Measurements from ENCODE around the gene IQSEC3.

Gene IQSEC3

DNA sequence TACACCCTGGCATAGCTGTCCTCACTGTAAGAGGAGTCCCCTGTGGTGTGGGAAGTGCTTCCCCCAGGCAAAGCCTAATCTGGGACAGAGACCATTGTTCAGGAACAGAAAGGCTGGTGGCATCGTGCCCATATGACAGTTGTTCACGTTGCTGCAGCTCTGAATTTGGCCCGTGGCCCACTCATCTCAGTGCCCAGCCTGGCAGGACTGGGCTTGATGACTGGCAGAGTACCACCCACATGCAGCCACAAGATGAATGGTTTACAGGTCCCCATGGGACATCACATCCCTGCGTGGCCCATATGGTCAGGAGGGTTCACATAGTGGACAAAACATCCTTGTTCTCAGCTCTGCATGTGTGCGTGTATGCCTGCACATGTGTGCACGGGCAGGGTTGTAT, 17.5 kb downstream of the IQSEC3 start:
- DNase-seq: no peak

DNA sequence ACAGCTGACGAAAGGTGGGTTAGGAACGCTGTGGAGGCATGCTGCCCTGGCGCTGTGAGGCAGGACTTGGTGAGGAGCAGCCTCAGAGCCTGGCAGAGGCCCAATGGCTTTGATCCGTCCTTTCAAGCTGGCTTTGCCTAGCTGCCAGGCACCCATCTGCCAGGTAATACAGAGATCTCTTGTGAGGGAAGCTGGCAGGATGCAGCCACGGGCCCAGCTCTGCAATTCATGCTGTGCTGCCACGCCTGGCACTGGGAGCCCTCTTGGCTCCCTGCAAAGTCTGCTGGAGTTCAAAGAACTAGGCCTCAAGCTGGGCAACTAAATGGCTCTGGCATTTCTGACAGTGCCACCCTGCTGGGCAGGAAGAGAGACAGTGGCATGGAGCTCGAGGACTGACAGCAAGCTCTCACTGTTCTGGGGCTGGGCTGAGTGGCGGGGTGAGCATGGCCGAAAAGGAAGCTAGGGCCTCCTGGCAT, 18.7 kb downstream of the IQSEC3 start:
- no peak for DNase-seq

DNA sequence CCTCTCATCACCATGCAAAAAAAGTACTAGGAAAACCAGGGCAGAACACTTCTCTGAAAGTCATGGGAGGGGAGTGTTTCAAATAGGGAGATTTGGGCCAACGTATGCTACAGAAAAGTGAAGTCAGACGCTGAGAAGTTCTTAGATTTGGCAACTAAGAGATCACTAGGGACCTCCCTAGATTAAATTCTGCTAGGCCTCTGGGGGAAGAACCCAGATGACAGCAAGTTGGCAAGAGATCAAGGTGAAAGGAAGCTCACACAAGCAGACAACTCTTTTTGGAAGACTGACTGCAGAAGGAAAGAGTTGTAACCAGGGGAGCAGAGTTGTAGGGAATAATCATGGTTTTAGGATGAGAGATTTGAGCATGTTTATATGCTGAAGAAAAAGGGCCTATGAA, 20.7 kb downstream of the IQSEC3 start:
- no peak for DNase-seq

DNA sequence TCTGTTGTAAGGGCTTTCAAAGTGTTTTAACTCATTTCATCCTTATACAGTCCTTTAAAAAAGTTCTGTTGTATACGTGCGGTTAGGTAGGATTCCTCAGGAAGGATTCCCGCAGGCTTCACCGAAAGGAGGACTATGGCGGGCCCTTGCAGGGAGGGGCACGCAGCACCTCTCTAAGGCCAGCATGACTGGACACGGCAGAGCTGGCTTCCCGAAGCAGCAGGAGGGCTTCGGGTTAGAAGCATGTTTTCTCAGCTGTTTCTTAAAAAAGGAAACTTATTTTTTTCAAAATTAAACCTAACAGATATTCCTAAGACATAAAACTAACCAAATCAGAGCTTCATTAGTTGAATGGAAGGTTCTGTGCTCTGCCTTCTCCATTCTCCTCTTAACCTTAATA, 21.3 kb downstream of the IQSEC3 start:
- DNase-seq: no peak

DNA sequence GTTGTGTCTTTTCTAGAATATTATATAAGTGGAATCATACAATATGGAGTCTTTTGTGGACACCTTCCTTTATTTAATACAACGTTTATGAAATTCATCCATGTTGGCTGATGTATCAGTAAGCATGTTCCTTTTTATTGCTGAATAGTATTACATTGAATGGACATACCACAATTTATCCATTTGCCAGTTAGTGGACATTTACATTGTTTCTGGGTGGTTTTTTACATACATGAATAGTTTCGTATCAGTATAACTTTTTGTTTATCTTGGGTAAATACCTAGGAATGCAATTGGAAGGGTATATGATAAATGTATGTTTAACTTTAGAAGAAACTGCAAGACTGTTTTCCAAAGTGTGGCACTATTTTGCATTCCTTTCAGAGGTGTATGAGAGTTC, 23.1 kb downstream of the IQSEC3 start:
- no peak for DNase-seq

DNA sequence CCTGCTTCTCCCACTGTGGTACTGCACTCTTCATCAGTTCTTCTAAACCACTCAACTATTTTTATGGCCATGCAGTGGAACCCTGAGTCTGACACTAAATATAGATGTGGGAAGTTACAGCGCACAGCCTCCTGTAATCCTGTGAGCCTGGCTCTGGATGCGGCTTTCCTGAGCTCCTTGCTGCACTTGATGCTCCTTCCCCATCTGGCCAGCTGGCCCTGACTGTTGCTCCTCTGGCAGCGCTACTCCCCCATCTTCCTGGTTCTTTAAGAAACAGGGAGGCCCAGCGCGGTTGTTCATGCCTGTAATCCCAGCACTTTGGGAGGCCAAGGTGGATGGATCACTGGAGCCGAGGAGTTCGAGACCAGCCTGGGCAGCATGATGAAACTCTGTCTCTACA, 24.6 kb downstream of the IQSEC3 start:
- DNase-seq: no peak

DNA sequence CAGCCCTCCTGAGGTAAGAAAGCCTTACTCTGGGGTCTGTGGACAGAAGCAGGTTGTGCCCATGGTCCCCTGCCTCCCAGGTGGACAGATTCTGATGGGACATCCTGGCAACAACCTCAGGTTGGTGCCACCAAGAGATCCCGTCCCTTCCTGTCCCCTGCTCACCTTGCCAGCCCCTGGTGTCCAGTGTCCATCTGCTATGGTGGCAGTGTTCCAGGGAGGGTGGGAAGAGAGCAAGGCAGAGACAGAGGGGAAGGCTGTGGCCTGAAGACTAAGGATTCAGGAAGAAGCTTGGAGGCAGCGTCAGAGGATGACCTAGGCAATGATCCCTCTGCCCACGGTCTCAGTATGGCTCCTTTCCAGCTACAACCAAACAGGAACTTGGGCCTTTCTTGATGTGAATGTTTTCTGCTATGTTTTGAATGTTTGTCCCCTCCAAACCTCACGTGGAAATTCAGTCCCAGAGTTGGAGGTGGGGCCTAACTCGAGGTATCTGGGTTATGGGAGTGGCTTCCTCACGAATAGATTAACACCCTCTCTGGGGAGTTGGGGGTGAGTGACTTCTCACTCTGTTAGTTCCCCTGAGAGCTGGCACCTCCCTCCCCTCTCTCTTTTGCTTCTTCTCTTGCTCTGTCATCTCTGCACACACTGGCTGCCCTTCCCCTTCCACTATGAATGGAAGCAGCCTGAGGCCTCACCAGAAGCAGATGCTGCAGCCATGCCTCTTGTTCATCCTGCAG, 26.9 kb downstream of the IQSEC3 start:
- DNase-seq: no peak

DNA sequence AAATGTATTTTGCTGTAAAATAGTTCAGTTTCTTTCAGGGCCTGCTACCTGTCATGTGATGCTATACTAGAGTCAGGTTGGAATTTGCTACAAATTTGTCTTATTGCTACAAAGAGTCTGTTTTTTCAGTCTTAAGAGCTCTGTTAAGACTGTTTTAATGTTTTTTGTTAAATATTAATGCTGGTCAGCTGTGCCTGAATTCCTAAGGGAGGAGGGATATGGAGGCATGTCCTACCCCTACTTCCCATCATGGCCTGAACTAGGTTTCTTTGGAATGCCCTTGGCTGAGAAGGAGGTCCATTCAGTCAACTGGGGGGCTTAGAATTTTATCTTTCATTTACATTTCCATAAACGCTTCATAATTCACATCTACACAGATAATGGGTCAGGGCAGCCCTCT, 30.0 kb downstream of the IQSEC3 start:
- no peak for DNase-seq

DNA sequence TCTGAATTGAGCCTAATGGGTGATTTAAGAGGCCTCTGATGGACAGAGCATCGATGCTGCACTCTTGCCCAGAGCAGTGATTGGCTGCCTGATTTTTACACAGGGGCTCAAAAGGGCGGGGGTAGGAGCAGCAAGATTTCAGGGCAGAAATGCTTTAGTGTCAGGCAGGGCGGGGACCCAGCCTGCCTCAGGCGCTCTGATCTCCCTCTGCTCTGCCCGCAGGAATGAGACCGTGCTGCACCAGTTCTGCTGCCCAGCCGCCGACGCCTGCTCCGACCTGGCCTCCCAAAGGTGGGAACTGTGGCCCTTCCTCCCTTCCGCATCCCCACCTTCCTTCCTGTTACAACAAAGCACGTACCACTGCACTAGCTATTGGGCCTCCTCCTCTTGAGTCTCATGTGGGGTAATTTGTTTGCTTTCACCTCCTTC, 32.4 kb downstream of the IQSEC3 start:
- no peak for DNase-seq

DNA sequence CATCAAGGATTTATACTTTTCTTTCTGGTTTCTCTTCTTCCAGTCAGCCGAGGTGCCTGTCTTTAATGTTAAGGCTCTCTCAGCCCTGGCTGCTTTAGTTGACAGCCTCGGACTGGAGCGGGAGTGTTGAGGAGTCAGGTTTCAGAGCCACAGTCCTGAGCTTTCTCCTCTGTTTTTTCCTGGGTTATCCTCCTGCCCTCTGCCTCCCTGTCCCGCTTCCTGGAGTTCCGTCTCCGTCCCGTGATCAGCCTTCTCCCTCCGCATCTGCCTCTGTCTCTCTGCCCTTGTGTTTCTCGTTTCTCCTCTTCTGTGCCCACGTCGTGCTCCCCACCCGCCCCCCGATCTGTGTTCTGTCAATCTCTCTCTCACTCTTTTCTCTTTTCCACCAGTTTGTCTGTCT, 33.0 kb downstream of the IQSEC3 start:
- DNase-seq: no peak

DNA sequence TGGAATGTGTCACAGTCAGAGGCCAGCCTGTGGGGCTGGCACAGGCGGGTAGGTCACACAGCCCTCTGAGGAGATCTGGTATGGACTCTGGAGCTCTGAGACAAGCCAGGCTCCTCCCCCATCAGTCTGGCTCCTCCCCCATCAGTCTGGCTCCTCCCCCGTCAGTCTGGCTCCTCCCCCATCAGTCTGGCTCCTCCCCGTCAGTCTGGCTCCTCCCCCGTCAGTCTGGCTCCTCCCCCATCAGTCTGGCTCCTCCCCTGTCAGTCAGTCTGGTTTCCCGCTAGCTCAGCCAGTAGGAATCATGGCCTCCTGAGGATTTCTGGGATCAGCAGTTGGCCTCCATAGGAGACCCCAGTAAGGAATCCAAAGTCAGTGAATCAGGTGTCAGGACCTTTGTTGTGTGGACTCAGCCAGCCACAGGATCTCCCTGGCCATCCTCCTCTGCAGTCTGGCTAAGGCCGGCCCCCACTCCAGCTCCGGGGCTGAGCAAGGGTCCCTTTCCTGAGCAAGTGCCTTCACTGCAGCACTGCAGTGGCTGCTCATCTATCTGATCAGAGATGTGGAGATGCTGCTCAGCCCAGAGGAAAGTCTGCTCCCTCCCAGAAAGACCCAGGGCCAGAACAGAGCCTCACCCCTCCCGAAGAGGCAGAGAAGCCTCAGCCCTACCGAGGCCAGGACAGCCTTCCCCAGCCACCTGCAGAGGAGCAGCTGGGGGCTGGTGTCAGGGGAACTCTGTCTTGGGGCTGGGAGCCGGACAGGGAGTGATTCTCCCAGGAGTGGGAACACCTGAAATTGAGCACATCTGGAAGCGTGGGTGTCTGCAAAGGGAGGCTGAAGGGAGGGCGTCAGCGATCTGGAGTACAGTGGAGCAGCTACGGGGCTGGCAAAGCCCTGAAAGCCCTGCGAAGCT, 35.7 kb downstream of the IQSEC3 start:
- DNase-seq: no peak

DNA sequence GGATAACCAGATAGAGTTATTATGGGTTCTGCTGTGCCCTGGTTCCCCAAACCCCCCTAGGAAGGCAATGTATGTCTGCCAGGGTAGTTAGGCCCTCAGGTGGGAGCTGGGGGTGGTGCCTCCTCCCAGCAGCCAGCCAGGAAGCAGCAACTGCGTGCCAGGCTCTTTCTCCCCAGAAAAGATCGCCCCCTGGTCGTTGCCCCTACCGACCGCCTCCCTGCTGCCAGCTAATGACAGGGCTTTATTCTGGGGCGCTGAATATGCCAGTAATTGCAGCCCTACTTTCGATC, 36.3 kb downstream of the IQSEC3 start:
- no peak for DNase-seq

DNA sequence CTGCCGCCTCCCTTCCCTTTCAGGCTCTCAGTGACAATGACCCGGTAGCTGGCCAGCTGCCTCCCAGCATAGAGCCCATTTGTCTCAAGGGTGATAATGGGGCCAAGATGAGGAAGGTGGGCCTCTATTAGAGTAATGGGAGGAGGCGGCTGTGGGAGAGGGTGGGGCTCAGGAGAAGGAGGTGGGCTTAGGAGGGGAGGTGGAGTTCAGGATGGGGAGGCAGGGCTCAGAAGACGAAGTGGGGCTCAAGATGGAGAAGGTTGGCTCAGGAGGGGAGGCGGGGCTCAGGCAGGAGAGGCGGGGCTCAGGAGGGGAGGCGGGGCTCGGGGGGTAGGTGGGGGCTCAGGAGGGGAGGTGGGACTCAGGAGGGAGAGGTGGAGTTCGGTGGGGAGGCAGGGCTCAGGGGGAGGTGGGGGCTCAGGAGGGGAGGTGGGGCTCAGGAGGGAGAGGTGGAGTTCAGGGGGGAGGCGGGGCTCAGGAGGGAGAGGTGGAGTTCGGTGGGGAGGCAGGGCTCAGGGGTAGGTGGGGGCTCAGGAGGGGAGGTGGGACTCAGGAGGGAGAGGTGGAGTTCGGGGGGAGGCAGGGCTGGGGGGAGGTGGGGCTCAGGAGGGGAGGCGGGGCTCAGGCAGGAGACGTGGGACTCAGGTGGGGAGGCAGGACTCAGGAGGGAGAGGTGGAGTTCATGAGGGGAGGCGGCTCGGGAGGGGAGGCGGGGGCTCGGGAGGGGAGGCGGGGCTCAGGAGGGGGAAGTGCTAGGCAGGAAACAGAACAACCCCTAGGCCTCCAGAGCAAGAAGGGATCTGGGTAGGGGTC, 36.8 kb downstream of the IQSEC3 start:
- DNase-seq: no peak

DNA sequence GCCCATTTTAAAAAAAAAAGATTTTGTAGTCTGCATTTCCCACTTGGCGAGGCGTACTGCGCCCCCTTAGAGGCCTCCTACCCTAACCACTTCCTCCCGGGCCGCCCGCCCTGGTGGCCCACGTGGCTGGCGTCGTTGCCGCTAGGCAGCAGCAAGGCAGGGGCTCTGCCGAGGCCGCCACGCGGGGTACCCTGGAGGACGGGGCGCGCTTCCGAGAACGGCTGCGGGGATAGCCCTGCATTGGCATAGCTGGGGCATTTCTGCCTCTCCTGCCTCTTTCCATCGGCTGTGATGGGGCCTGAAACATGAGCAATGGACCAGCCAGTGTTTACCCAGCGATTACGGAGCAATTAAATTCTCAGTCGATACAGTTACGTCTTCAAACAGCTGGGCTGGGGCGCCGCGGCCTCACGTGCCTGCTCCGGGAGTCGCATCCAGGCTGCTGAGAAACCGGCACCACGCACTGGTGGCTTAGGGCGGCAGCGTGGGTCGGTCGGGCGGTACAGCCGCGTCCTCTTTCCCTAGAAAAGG, 38.0 kb downstream of the IQSEC3 start:
- no peak for DNase-seq

DNA sequence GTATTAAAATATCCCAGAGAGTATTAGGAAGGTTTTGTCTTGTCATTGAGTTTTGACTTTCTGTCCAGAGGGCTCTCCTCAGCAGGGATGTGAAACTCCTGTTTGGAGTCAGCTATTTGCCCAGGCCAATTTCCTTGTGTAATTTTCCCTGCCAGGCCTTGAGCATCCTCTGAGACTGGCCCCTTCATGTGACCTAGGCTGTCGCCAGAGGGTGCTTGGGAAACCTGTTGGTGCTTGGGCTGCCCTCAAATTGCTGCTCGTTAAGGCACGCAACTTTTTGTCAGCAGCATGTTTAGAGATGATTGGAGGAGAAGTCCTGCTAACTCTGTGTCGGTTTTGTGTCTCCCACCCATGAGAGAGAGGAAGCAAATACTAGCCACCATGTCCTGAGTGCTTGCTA, 39.1 kb downstream of the IQSEC3 start:
- no peak for DNase-seq

DNA sequence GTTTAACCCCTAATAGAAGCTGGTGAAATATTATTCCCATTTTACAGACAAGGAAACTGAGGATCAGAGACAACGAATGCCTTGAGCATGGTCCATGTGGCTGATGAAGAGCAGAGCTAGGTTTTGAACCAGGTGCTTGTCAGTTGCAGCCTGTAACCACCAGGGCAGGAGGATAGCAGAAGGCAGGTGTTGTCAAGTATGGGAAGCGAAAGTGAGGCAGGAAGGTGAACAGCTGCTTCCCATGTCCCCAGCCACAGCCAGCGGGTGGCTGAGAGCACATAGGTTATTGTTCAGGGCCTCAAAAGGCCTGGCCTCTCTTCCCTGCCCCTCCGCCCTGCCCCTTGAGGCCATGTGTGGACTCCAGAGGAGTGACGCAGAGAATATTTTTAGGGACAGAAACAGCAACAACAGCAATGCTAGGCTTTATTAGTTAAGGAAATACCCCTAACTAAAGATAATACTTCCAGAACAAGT, 39.6 kb downstream of the IQSEC3 start:
- DNase-seq: no peak

DNA sequence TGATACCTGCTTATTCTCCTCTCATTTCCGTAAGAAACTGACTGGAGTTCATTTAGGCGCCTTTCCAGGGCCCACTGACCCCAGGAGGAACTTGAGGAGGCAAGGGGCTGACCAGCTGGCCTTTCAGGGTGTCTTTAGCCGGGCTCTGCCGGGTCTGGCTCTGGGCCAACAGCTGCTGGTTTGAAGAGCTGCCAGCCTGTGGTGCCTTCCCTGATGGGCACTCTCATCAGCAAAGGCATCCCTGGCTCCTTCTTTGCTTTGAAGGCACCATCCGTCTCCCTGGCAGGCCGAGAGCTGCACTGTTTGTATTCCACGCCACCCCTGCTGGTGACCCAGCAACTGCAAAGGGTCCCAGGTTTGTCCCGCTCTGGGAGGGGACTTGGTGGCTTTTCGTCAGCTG, 42.0 kb downstream of the IQSEC3 start:
- no peak for DNase-seq

DNA sequence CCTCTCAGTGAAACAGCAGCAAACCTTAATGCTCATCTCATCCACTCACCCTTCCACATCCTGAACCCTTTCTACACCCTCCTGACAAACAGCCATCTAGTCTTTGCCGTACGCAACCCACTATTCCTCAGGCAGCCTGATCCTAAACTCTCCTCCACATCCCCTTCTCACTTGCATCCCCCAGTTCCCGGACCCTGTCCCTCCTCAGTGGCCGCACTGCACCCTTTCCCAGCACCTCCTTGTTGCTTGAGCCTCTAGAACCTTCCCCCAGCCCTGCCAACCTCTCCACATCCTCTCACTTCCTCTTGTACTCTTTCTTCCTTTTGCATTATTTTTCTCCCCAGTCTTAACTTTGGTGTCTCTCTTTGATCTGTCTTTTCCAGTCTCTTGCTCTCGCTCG, 42.9 kb downstream of the IQSEC3 start:
- DNase-seq: no peak

DNA sequence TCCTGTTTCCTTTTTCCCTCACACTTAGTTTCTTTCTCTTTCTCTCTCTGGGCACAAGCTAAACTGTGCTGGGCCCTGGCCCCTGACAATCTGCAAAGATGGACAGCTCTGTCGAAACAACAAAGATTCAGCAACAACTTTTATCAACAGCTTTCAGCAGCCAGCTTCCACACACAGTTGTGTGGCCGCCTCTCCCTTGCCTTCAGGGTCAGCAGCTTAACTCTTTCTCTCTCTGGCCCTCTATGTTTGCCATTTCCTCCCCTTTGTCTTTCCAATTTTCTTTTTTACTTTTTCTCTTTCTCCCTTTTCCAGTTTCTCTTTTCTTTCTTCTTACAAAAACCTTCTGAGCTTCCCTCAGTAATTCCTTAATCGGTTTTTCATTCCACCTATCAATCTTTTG, 43.3 kb downstream of the IQSEC3 start:
- DNase-seq: no peak

DNA sequence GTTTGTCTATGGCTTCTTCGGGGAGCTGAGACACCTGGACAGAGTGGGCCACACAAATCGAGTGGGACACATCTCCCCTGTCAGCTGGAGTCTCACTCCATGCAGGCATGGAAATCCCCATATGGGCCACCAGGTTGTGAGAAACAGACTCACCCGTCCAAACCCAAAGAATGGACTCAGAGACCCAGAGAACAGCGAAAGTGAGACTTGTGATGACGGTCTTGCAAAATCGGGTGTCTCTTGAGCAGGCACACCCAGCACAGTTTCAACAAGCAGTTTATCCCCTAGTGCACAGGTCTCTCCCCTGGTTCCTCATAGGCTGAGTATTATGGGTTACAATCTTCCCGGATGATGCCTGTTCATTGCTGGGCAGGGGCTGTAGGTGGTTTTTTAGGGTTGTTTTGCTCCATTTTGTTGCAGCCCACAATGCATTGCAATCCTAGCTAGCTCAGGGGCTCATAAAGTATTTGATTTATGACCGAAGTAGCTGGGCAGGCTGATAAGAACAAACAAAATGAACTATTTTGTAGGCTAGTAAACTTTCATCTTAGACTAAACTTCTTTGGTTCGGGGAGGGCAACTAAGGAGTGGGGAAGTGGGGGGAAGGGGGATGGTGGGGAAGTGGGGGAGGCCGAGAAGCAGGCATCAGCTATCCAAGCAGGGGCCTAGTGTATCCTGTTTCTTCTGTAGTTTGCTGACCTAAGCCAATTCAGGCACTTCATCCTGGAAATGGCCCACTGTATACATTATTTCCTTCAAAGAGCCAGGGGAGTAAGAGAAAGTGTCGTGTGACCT, 45.3 kb downstream of the IQSEC3 start:
- DNase-seq: no peak

DNA sequence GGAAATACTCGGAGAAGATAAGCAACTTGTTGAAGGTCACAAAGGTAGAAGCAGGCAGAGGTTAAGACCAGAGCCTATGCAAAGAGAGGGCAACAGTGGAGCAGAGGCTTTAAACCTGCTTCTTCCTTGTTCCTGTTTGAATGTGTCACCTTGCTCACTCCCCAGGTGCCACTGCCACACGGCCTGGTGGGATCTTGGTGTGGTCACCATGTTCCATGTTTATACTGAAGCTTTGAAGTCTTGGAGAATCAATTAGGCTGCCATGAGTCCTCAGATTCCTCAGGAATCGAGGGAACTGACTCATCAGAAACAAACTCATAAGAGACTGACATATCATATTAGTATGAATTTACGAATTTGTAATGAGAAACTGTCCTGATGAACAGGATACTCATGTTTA, 46.8 kb downstream of the IQSEC3 start:
- DNase-seq: no peak

DNA sequence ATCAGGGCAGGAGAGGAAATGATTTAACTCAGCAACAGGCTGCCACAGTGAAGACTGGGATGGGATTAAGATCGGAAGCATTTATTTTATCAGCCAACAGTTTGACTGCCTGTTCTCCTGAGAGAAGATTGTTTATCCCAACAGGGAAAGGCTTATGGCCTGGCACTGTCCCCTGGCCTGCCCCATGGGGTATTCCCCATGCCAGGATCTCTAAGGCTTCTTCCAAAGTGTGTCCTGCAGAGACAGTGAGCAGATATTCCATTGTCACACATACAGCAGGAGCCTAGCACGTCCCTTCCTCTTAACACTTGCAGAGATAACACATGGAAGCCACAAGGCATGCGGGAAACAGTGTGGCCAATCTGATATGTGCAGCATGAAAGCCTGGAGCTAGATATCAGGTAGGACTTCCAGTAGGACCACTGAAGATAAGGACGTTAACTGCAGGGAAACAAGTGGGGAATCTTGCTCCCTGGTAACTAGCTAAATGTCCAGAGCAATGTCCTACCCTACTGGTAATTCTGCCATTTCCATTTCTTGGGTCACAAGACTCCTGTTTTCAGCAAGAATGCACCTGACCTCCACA, 48.2 kb downstream of the IQSEC3 start:
- no peak for DNase-seq
